B cell (primary cell): ENCODE results near the gene FNDC4. TPM values are rescaled to one million over a fixed set of nuclear protein-coding genes. Genes with fewer than 3 reads are reported as not detected.

Experiments used
- ATAC-seq: fragments of 200-7000 bp; cut with Tn5 transposase; one replicate; pipeline ENCODE4 v1.10.0; 2021; ENCODE audit warnings: low read depth, mild to moderate bottlenecking, moderate number of reproducible peaks, moderate library complexity
- CTCF ChIA-PET: fragments of 350-600 bp; sonication (Branson Sonifier 250); formaldehyde crosslinking; loops from one replicate; lab custom pipeline; 2021; ENCODE audit warnings: antibody characterized with exemption, inconsistent platforms; lab: Charles Lee
- POLR2A ChIA-PET: fragments of 350-600 bp; sonication (Branson Sonifier 250); formaldehyde crosslinking; loops from one replicate; lab custom pipeline; 2021; ENCODE audit warnings: antibody characterized with exemption; lab: Charles Lee
- DNase-seq: peaks from one replicate; pipeline ENCODE4 v3.0.0; 2013
- H2AFZ ChIP-seq: 2 replicates; pipeline ENCODE4 v1.6.1; 2012; ENCODE audit warnings: mild to moderate bottlenecking, low read depth, low read length; ENCODE audit not compliant: insufficient read depth, poor library complexity, severe bottlenecking
- H3K27ac ChIP-seq, 2 donors: 1 replicate in 1 of 2; 2 replicates in 1 of 2; pipeline ENCODE4 v1.5.1; 2012 to 2013; ENCODE audit warnings: low read length in 2 of 2, mild to moderate bottlenecking in 2 of 2, moderate library complexity in 1 of 2
- H3K27me3 ChIP-seq, 4 experiments: fragments of 200-600 bp in 1 of 4; sonication (generic) in 1 of 4; replicated peaks in 1 of 4; 1 replicate in 2 of 4; 2 replicates in 2 of 4; pipeline versions ENCODE4 v1.6.1 to v1.7.0; 2013 to 2016; ENCODE audit warnings: low read length in 3 of 4, mild to moderate bottlenecking in 2 of 4, mixed read lengths in 1 of 4, moderate library complexity in 1 of 4; ENCODE audit not compliant: insufficient read depth in 4 of 4, control insufficient read depth in 3 of 4; ENCODE audit errors: control extremely low read depth in 1 of 4
- H3K36me3 ChIP-seq, 2 experiments: replicated peaks in 1 of 2; 1 replicate in 1 of 2; 2 replicates in 1 of 2; pipeline versions ENCODE4 v1.6.1 to v1.7.1; 2013; ENCODE audit warnings: low read length in 1 of 2; ENCODE audit not compliant: insufficient read depth in 2 of 2, control insufficient read depth in 1 of 2; ENCODE audit errors: control extremely low read depth in 1 of 2, extremely low read depth in 1 of 2
- H3K4me1 ChIP-seq, 2 donors: fragments of 200-600 bp in 1 of 2; sonication (generic) in 1 of 2; 1 replicate in 1 of 2; 2 replicates in 1 of 2; pipeline versions ENCODE4 v1.5.1 to v1.6.1; 2013 to 2017; ENCODE audit warnings: low read length in 2 of 2; ENCODE audit not compliant: control insufficient read depth in 2 of 2, insufficient read depth in 2 of 2
- H3K4me2 ChIP-seq: replicated peaks from 2 replicates; pipeline ENCODE3; 2012; ENCODE audit warnings: mild to moderate bottlenecking, low read depth, low read length; ENCODE audit not compliant: poor library complexity, severe bottlenecking
- H3K4me3 ChIP-seq, 5 experiments: fragments of 200-600 bp in 1 of 5; sonication (generic) in 1 of 5; 1 replicate in 3 of 5; 2 replicates in 2 of 5; pipeline versions ENCODE4 v1.5.1 to v1.7.0; 2011 to 2016; ENCODE audit warnings: low read length in 4 of 5, mild to moderate bottlenecking in 4 of 5, low read depth in 2 of 5, control low read depth in 1 of 5, moderate library complexity in 1 of 5; ENCODE audit not compliant: insufficient read depth in 1 of 5; ENCODE audit errors: control extremely low read depth in 1 of 5, extremely low read depth in 1 of 5
- H3K79me2 ChIP-seq: fragments of 200-600 bp; sonication (generic); one replicate; pipeline ENCODE4 v1.6.0; 2016; ENCODE audit warnings: low read length; ENCODE audit not compliant: control insufficient read depth, insufficient read depth
- H3K9ac ChIP-seq: fragments of 200-600 bp; sonication (generic); 2 replicates; pipeline ENCODE4 v1.6.1; 2017; ENCODE audit warnings: mild to moderate bottlenecking, low read length, moderate library complexity
- H3K9me3 ChIP-seq, 3 donors: one replicate each; pipeline versions ENCODE4 v1.6.1 to v1.7.1; 2013; ENCODE audit warnings: low read length in 2 of 3; ENCODE audit not compliant: control insufficient read depth in 2 of 3, insufficient read depth in 1 of 3; ENCODE audit errors: control extremely low read depth in 1 of 3
- H4K20me1 ChIP-seq: 2 replicates; pipeline ENCODE4 v1.6.0; 2012; ENCODE audit warnings: mild to moderate bottlenecking, low read length; ENCODE audit not compliant: insufficient read depth, control insufficient read depth, poor library complexity, severe bottlenecking
- H3K27ac Mint-ChIP-seq: one replicate; pipeline ENCODE4 v1.8.0; 2021; ENCODE audit warnings: mixed read lengths
- H3K27me3 Mint-ChIP-seq: one replicate; pipeline ENCODE4 v1.8.0; 2021; ENCODE audit warnings: mixed read lengths
- H3K4me1 Mint-ChIP-seq: one replicate; pipeline ENCODE4 v1.8.0; 2021; ENCODE audit warnings: mixed read lengths
- H3K4me3 Mint-ChIP-seq: one replicate; pipeline ENCODE4 v1.8.0; 2021; ENCODE audit warnings: mixed read lengths
- H3K9me3 Mint-ChIP-seq: one replicate; pipeline ENCODE4 v1.8.0; 2022; ENCODE audit warnings: mixed read lengths; ENCODE audit not compliant: insufficient read depth
- CTCF ChIP-seq: fragments of 200-600 bp; IDR thresholded peaks from one replicate; pipeline ENCODE4 v1.8.0; 2022; ENCODE audit warnings: antibody characterized with exemption, mild to moderate bottlenecking
- EZH2 ChIP-seq: IDR thresholded peaks from 2 replicates; pipeline ENCODE4 v1.6.1; 2012; ENCODE audit warnings: borderline replicate concordance, low read depth, mild to moderate bottlenecking, moderate library complexity, low read length; ENCODE audit not compliant: insufficient read depth, poor library complexity, severe bottlenecking
- WGBS: methylation state at CpG from one replicate; pipeline ENCODE4 v1.1.5; 2013; ENCODE audit warnings: missing lambda C conversion rate; ENCODE audit not compliant: insufficient coverage; 5-methylcytosine and 5-hydroxymethylcytosine counted together
- intact Hi-C: fragments of 100-400 bp; cut with micrococcal nuclease; formaldehyde crosslinking; loops from one replicate; pipeline ENCODE4 v1.10.0; 2022
- polyA plus RNA-seq: library from polyadenylated mRNA; depleted of rRNA; stranded (reverse); fragments of >200 nt; gene quantifications from 2 replicates; pipeline ENCODE4 v1.2.3, GENCODE V29; 2012
- total RNA-seq, 2 donors: library from RNA; stranded (reverse); fragments of 120-200 nt in 1 of 2; gene quantifications; 1 replicate in 1 of 2; 2 replicates in 1 of 2; pipeline versions ENCODE4 v1.2.3 to v1.2.4, GENCODE V29; 2013 to 2022

Gene FNDC4
- total and polyA plus RNA-seq, 2 donors (not counting 1 experiment from before 2014, with no cell fraction given) = 0.31 TPM; not detected in 1

- Histone ChIP-seq H3K27ac (no peak overlapping the region), H4K20me1 (no peaks in the 10 kb centered on the region), H3K9ac (no peak overlapping the region), H3K79me2 (no peaks in the 10 kb centered on the region), H3K9me3 (peaks cover 0 to 6% (median 0%) of the 10 kb centered on the region in 3 donors), H3K4me3 (no peak overlapping the region), H3K27me3 (peaks cover 0 to 58% (median 39%) of the 10 kb centered on the region in 4 experiments), H3K4me2 (no peak overlapping the region), H3K4me1 (peaks cover 10 to 18% of the 10 kb centered on the region in 2 donors), H2AFZ (no peak overlapping the region), H3K36me3 (no peaks in the 10 kb centered on the region)
- no peak for ATAC-seq
- Mint-ChIP-seq H3K27me3 (peaks cover 59% of the 10 kb centered on the region), H3K4me3 (peak overlapping the region; percentile 82), H3K9me3 (no peaks in the 10 kb centered on the region), H3K27ac (no peak overlapping the region), H3K4me1 (peaks cover 10% of the 10 kb centered on the region)
- 100% methylated on average over 1 of the region's 4 CpGs for WGBS
- no peak for DNase-seq
- intact Hi-C loops = no loop called here
- ChIA-PET POLR2A (no interaction called here), CTCF (no interaction called here)
- TF ChIP-seq CTCF (no peak), EZH2 (no peak)
Observed at GRCh38 chr2:27495840-27496356, 898 bp upstream of the FNDC4 start.

- Mint-ChIP-seq H3K27me3 (peaks cover 57% of the 10 kb centered on the region), H3K27ac (no peak overlapping the region), H3K9me3 (no peaks in the 10 kb centered on the region), H3K4me1 (peaks cover 20% of the 10 kb centered on the region), H3K4me3 (peak overlapping the region; percentile 68)
- peaks cover 0 to 57% (median 39%) of the 10 kb centered on the region in 4 experiments for H3K27me3 ChIP-seq
- H3K36me3 ChIP-seq = no peaks in the 10 kb centered on the region
- H3K27ac ChIP-seq = no peak overlapping the region
- TF ChIP-seq EZH2 (no peak), CTCF (no peak)
- peaks cover 17 to 22% of the 10 kb centered on the region in 2 donors for H3K4me1 ChIP-seq
- ATAC-seq = no peak
- peak overlapping the region; percentile 92 for H3K4me2 ChIP-seq
- H4K20me1 ChIP-seq = no peaks in the 10 kb centered on the region
- ChIA-PET CTCF (no interaction called here), POLR2A (no interaction called here)
- peak; percentile 41 for DNase-seq
- H3K4me3 ChIP-seq = peak overlapping the region in 3 of 5 experiments; percentile 29 to 56 (median 38)
- peak overlapping the region; percentile 73 for H2AFZ ChIP-seq
- no peaks in the 10 kb centered on the region for H3K79me2 ChIP-seq
- intact Hi-C loops = no loop called here
- WGBS = 32% methylated on average over 35 of the region's 35 CpGs
- H3K9ac ChIP-seq = peak overlapping the region; percentile 61
- H3K9me3 ChIP-seq = peaks cover 0 to 6% (median 0%) of the 10 kb centered on the region in 3 donors
Observed at GRCh38 chr2:27494284-27494943, 586 bp downstream of the FNDC4 start.
